Keratinocyte (primary cell): ENCODE results near the gene TMEM263. TPM values are rescaled to one million over a fixed set of nuclear protein-coding genes. Genes with fewer than 3 reads are reported as not detected.

Source experiments
- DNase-seq: peaks from one replicate; pipeline ENCODE4 v3.0.0-alpha.2; 2011; ENCODE audit warnings: low read depth, missing footprints, low spot score
- FAIRE-seq: peaks from 2 replicates; lab custom pipeline; 2011; peaks lifted over from hg19 to GRCh38; lab: Jason Lieb, UNC
- H2AFZ ChIP-seq: 2 replicates; pipeline ENCODE4 v1.6.0; 2012; ENCODE audit warnings: low read length, control low read depth, inconsistent platforms; ENCODE audit not compliant: control insufficient read depth
- H3K27ac ChIP-seq: 2 replicates; pipeline ENCODE4 v1.5.1; 2011; ENCODE audit warnings: low read length; ENCODE audit not compliant: control insufficient read depth, insufficient read depth
- H3K27me3 ChIP-seq: 3 replicates; pipeline ENCODE4 v1.6.0; 2011; ENCODE audit warnings: low read length; ENCODE audit not compliant: control insufficient read depth, insufficient read depth; ENCODE audit errors: extremely low read depth
- H3K36me3 ChIP-seq, 2 experiments: 2 replicates in 1 of 2; 3 replicates in 1 of 2; pipeline ENCODE4 v1.5.1; 2011; ENCODE audit warnings: low read length in 2 of 2, mild to moderate bottlenecking in 1 of 2; ENCODE audit not compliant: control insufficient read depth in 2 of 2, insufficient read depth in 2 of 2; ENCODE audit errors: extremely low read depth in 1 of 2
- H3K4me1 ChIP-seq: 3 replicates; pipeline ENCODE4 v1.5.1; 2011; ENCODE audit warnings: low read length; ENCODE audit not compliant: control insufficient read depth, insufficient read depth; ENCODE audit errors: extremely low read depth
- H3K4me2 ChIP-seq: 3 replicates; pipeline ENCODE4 v1.6.0; 2011; ENCODE audit warnings: low read depth, low read length; ENCODE audit not compliant: control insufficient read depth, insufficient read depth; ENCODE audit errors: extremely low read depth
- H3K4me3 ChIP-seq, 3 experiments: fragments of 200-600 bp in 1 of 3; sonication (generic) in 1 of 3; 2 replicates in 2 of 3; 3 replicates in 1 of 3; pipeline ENCODE4 v1.5.1; 2011 to 2016; ENCODE audit warnings: low read length in 3 of 3, mild to moderate bottlenecking in 3 of 3, control low read depth in 2 of 3, inconsistent platforms in 1 of 3, low read depth in 1 of 3, mixed read lengths in 1 of 3, mixed run types in 1 of 3, moderate library complexity in 1 of 3; ENCODE audit not compliant: control insufficient read depth in 2 of 3, insufficient read depth in 2 of 3; ENCODE audit errors: extremely low read depth in 1 of 3
- H3K79me2 ChIP-seq: 2 replicates; pipeline ENCODE4 v1.6.0; 2012; ENCODE audit warnings: low read length; ENCODE audit not compliant: control insufficient read depth, insufficient read depth
- H3K9ac ChIP-seq: 3 replicates; pipeline ENCODE4 v1.6.0; 2011; ENCODE audit warnings: low read length; ENCODE audit not compliant: control insufficient read depth, insufficient read depth; ENCODE audit errors: extremely low read depth
- H3K9me1 ChIP-seq: 3 replicates; pipeline ENCODE4 v1.6.0; 2011; ENCODE audit warnings: low read length; ENCODE audit not compliant: control insufficient read depth, insufficient read depth; ENCODE audit errors: extremely low read depth
- H3K9me3 ChIP-seq: 2 replicates; pipeline ENCODE4 v1.5.1; 2012; ENCODE audit warnings: low read depth, low read length; ENCODE audit not compliant: control insufficient read depth
- H4K20me1 ChIP-seq: 3 replicates; pipeline ENCODE4 v1.6.0; 2011; ENCODE audit warnings: low read length; ENCODE audit not compliant: control insufficient read depth, insufficient read depth; ENCODE audit errors: extremely low read depth
- EZH2 ChIP-seq: IDR thresholded peaks from one replicate; pipeline ENCODE4 v1.6.1; 2012; ENCODE audit warnings: inconsistent platforms, mild to moderate bottlenecking, low read length, moderate library complexity
- dilution Hi-C: fragments of 300-500 bp; cut with MboI; formaldehyde crosslinking; loops from one replicate; pipeline ENCODE4 v1.7.0; 2020; ENCODE audit warnings: low sequenced_read_pairs; ENCODE audit not compliant: extremely low pct_ligation_motif_present
- polyA plus RNA-seq, 5 experiments: library from polyadenylated mRNA; depleted of rRNA in 3 of 5; stranded (reverse) in 3 of 5; stranded (forward) in 1 of 5; unstranded in 1 of 5; fragments of >200 nt; gene quantifications; 1 replicate in 1 of 5; 2 replicates in 3 of 5; 3 replicates in 1 of 5; pipeline versions ENCODE4 v1.2.1 to v1.2.3, GENCODE V29; 2011 to 2012; ENCODE audit warnings: missing spikeins in 2 of 5, low read depth in 1 of 5, low replicate concordance in 1 of 5
- TF ChIP-seq, protein P1 (sequence below), 3 experiments: IDR thresholded peaks in 1 of 3; conservative IDR thresholded peaks in 1 of 3; optimal IDR thresholded peaks in 1 of 3; 2 replicates in 2 of 3; 3 replicates in 1 of 3; pipeline versions ENCODE3 to v1.5.1; 2011; ENCODE audit warnings: low read length in 3 of 3, mild to moderate bottlenecking in 3 of 3, moderate library complexity in 2 of 3, control low read depth in 1 of 3, inconsistent platforms in 1 of 3; ENCODE audit not compliant: insufficient read depth in 2 of 3; ENCODE audit errors: extremely low read depth in 1 of 3

TMEM263 gene
- polyA plus RNA-seq, 1 donor (not counting 4 experiments of a cell fraction or from before 2014, with no cell fraction given): 22.0 TPM

DNA sequence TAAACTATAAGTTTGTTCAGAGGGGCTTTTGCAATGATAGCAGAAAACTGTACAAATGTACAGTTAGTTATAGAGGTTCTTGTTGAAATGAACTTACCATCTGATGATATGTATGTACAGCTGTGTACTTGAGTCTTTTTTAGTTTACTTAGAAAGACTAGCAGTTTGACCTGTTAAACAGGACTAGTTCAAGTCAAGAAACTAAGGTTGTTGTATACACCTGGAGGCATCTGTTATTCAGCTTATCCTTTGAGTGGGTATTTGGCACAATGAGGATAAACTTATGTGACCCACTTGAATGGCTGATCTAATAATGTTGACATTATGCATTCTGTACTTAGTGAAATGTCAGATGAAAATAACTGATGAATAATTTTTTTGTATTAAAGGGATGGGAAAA lies 17.8 kb downstream of the TMEM263 start:
- Histone ChIP-seq H3K79me2 (no peaks in the 10 kb centered on the region), H3K4me2 (no peak overlapping the region)

DNA sequence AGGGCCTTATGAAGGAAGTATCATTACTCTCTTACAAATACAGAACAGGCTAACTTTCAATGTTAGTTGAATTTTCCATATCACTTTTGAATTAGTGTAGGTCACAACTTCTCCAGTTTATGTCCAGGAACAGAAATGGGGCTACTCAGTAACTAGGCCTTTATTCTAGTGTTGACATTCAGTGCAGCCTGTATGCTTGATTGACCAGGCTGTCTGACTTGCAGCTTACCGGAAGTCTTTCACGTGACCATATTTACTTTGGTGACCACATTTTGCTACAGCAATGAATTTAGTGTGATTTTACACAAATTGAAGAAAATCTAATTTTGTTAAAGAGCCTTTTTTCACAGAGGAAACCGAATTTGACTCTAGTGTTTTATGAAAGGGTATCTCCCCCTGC lies 18.8 kb downstream of the TMEM263 start:
- no peaks in the 10 kb centered on the region for H3K79me2 ChIP-seq
- TF ChIP-seq EZH2: no peak
- TF ChIP-seq, protein P1, sequence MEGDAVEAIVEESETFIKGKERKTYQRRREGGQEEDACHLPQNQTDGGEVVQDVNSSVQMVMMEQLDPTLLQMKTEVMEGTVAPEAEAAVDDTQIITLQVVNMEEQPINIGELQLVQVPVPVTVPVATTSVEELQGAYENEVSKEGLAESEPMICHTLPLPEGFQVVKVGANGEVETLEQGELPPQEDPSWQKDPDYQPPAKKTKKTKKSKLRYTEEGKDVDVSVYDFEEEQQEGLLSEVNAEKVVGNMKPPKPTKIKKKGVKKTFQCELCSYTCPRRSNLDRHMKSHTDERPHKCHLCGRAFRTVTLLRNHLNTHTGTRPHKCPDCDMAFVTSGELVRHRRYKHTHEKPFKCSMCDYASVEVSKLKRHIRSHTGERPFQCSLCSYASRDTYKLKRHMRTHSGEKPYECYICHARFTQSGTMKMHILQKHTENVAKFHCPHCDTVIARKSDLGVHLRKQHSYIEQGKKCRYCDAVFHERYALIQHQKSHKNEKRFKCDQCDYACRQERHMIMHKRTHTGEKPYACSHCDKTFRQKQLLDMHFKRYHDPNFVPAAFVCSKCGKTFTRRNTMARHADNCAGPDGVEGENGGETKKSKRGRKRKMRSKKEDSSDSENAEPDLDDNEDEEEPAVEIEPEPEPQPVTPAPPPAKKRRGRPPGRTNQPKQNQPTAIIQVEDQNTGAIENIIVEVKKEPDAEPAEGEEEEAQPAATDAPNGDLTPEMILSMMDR (optimal IDR thresholded peaks at IDR 0.05 in 1 of 3, IDR thresholded peaks at IDR 0.05 in 1 of 3, conservative IDR thresholded peaks at IDR 0.05 in 1 of 3; ENCODE audit: extremely low read depth in 1 of 3, insufficient read depth in 2 of 3, low read length in 3 of 3): no peak
- no peaks in the 10 kb centered on the region for H3K9me1 ChIP-seq
- dilution Hi-C loops: no loop called here
- no peak overlapping the region for H2AFZ ChIP-seq
- H3K27me3 ChIP-seq: no peaks in the 10 kb centered on the region
- H3K27ac ChIP-seq: no peak overlapping the region
- no peak overlapping the region for H3K9ac ChIP-seq
- no peaks in the 10 kb centered on the region for H4K20me1 ChIP-seq
- no peak overlapping the region for H3K4me2 ChIP-seq
- no peak overlapping the region for H3K4me3 ChIP-seq
- peaks cover 8 to 9% of the 10 kb centered on the region in 2 experiments for H3K36me3 ChIP-seq
- no peaks in the 10 kb centered on the region for H3K4me1 ChIP-seq
- DNase-seq (no peak), FAIRE-seq (no peak)
- H3K9me3 ChIP-seq: no peaks in the 10 kb centered on the region

More for the DNA sequence above, 17.8 kb downstream of the TMEM263 start:
- dilution Hi-C loops: no loop called here
- no peak for DNase-seq
- Histone ChIP-seq H3K9ac (no peak overlapping the region), H3K27ac (no peak overlapping the region), H2AFZ (no peak overlapping the region), H3K4me3 (no peak overlapping the region), H3K9me1 (no peaks in the 10 kb centered on the region), H3K4me1 (no peaks in the 10 kb centered on the region), H3K27me3 (no peaks in the 10 kb centered on the region), H3K9me3 (no peaks in the 10 kb centered on the region), H4K20me1 (no peaks in the 10 kb centered on the region), H3K36me3 (peaks cover 8 to 9% of the 10 kb centered on the region in 2 experiments)
- FAIRE-seq: peak; percentile 5
- no peak for TF ChIP-seq EZH2

DNA sequence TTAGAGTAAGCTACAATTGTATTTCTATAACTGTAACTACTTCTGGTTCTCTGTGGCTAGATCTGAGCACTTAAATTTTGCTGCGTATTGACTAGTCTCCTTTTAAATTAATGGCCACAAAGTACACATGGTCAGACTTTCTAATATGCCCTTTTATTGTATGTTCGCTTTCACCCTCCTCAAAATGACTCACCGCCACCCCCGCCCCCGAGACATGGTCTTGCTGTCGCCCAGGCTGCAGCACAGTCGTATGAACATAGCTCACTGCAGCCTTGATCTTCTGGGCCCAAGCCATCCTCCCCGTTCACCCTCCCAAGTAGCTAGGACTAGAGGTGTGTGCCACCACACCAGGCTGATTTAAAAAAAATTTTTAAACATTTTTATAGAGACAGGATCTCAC lies 19.4 kb downstream of the TMEM263 start:
- Histone ChIP-seq H4K20me1 (no peaks in the 10 kb centered on the region), H3K9me3 (no peaks in the 10 kb centered on the region), H3K9me1 (no peaks in the 10 kb centered on the region), H3K4me1 (no peaks in the 10 kb centered on the region), H3K4me2 (no peak overlapping the region), H3K9ac (no peak overlapping the region), H3K36me3 (peaks cover 8 to 9% of the 10 kb centered on the region in 2 experiments), H3K79me2 (no peaks in the 10 kb centered on the region), H2AFZ (no peak overlapping the region), H3K27me3 (no peaks in the 10 kb centered on the region), H3K27ac (no peak overlapping the region), H3K4me3 (no peak overlapping the region)
- DNase-seq (no peak), FAIRE-seq (no peak)
- dilution Hi-C loops: no loop called here
- TF ChIP-seq, protein P1 (optimal IDR thresholded peaks at IDR 0.05 in 1 of 3, IDR thresholded peaks at IDR 0.05 in 1 of 3, conservative IDR thresholded peaks at IDR 0.05 in 1 of 3; ENCODE audit: extremely low read depth in 1 of 3, insufficient read depth in 2 of 3, low read length in 3 of 3): no peak
- no peak for TF ChIP-seq EZH2
